Ureter (tissue), 1 donor: ENCODE results near the gene SPON1. TPM values are rescaled to one million over a fixed set of nuclear protein-coding genes. Genes with fewer than 3 reads are reported as not detected.
"Not testable (repeated sequence)": the region's sequence is repeated elsewhere in the genome, so short reads cannot be mapped to it uniquely, and the experiment has no call there.

Experiments
- DNase-seq: peaks from one replicate; pipeline ENCODE4 v3.0.0-alpha.2; 2020; ENCODE audit warnings: low spot score
- total RNA-seq: library from RNA; stranded (reverse); gene quantifications from one replicate; pipeline ENCODE4 v1.2.4, GENCODE V29; 2023
- donor health status: DM: yes; HTN: yes; CAD: no.

Gene SPON1
- total RNA-seq, 1 donor from 2014 or later, result 37.1 TPM

DNA sequence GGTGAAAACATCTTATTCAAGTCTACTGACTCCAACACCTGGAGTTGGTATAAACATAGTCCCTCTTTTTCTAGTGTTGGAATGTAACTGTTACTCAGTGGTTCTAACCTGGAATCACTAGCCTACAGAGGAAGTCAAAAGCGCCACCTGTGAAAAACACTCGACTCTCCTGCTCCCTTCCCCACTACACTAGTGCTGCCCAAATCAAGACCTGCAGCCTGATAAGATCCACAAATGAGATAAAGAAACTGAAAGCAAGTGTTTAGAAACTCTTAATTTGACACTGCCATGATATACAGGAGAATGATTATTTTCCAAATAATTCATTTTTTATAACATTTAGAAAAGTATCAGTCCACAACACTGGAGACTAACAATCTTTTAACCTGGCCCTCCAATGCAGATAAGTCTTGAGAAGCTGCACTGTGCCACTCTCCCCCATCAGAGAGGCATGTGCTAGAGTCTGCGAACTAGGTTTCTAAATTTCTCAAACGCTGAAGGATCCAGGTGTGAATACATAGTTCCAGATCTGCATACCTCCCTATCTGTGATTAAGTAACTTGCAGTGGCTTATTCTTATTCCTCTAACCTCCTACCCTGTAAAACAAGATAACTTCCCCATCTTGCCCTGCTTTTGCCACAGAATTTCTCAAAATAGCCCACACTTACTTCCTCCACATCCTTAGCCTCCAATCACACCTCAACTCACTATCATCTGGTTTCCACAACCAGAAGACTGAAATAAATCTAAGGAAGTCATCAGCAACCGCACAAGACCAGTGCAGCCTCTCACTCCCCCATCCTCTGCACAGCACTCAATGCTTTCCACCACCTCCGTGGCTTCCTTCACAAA, 308.4 kb downstream of the SPON1 start:
- peak; percentile 25 for DNase-seq

DNA sequence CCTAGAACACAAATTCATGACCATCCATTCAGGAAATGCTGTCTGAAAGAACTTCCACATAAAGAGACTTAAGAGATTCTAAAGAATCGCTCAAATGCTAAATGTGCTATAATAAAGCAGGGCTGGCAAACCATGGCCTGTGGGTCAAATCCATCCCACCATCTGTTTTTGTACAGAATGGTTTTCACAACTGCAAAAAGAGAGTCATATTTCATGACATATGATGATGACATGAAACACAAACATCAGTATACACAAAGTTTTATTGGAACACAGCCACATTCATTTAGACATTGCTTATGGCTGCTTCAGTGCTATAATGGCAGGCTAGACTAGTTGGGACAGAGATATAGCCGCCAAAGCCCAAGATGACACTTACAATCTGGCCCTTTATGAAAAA, 311.4 kb downstream of the SPON1 start:
- DNase-seq, result no peak

DNA sequence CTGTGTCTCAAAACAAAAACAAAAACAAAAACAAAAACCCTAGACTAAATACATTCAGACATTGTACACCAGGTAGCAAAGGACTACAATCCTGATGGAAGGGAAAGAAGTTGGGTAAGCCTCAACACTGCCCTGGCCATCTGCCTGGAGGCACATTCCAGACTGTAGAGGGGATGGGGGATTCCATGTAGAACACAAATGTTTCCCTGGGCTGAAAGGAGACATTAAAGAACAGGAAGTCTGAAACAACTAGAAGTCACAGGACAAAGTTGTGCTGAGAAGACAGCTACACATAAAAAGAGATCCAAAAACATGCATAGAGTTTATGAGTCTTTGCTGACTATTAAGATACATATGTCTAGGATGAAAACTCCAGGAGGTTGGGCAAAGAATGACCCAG, 312.6 kb downstream of the SPON1 start:
- DNase-seq, result no peak

DNA sequence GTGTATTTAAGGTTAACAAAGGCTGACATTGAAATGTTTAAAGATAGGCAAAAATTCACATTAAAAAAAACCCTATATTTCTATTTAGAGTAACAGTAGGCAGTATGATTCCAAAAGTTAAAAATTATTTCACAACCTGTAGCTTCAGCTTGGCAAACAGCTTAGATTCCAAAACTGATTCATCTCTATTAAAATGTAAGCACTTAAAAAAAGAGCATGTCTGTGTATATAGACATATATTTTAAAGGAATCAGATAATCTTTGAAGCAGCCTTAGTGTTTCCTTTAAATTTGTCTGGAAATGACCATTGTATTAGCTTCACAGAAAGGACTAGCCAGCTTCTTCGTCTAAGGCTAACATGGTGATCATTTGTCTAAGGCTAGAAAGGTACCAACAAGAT, 316.3 kb downstream of the SPON1 start:
- not testable (repeated sequence) for DNase-seq

DNA sequence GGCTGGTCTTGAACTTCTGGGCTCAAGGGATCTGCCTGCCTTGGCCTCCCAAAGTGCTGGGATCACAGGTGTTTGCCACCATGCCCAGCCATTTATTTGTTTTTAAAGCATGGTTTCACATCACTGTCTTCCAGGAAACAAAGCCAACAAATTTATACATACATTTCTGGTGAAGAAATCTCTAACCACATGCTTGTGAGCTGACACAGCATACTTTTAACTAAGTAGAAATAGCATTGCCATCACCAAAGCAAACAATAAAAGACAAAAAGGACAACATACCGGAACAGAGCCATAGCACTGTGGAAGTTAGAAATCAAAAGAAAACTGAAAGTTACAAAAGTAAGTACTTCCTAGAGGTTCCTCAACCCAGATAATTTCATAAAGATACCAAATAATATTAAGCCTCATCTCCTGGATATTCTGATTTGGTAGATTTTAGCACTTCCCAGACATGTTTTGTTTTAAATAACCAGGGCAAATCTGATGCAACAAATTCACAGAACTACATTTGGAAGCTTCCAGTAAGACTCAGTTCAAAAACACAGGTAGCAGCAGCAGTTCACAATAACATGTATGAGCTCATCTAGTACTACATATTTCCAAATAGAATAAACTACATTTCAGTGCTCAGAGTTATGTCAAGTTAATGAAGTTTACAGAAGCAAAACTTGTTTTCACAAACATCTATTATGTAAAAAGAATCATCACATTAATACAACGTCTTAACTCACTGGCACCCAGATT, 325.8 kb downstream of the SPON1 start:
- no peak for DNase-seq

DNA sequence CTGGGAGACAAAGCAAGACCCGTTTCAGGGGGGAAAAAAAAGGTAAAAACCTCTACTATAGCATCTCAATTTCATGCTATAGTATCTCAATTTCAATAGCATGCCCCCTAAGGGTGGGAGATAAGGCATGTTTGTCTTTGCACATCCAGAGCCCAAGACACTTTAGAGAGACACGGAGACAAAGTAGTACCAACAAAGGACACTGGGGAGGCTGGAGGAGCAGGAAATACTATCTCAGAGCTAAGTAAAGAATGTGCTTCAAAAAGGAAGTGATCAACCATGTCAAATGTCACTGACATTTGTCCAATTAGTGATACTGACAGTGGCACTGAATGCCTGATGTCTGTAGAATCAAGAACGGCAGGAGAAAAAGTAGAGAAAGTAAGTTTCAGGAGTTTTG, 327.9 kb downstream of the SPON1 start:
- no peak for DNase-seq

DNA sequence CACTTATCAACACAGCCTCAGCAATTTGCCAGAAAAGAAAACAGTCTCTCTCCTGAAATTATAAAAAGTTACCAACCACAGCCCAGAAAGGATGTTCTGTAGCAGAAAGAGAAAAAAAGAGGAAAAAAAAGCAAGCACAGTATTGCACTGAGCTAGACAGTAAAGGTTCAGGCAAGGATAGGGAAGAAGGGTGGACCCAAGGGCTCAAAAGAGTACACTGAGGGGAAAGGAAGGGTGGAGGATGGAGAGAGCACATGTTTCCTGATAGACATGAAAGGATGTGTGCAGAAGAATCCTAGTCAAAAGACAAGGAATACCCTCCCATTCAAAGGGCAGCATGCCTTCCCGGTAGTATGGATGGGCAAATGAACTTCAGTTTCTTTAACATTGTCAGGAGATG, 337.4 kb downstream of the SPON1 start:
- no peak for DNase-seq

DNA sequence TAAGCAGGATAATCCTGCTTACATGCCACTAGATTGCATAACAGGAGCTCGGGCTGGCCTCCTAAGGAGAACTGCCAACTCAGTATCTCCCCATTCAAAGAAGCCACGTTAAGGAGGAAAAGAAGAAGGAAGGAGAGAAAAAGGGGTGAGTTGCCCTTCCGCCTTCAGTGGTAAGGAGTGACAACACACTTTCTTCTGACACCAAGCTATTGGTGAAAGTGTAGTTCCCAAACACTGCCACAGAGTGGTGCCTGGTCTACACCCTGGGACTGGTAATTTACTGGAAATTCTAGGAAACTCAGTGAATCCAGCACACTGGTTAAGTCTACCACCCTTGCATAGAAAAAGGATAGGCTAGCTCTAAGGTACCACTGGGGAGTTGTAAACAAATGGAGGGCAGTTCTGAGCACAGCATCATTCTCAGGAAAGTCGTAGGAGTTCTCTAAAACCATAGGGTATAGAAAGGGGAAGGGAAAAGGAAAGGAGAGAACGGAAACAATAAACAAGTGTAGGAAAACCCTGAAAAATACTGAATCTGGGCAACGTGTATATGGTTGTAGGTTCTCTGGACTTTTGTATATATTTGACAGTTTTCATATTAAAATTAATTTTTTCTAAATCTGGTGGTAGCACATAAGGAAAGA, 338.3 kb downstream of the SPON1 start:
- peak; percentile 53 for DNase-seq

DNA sequence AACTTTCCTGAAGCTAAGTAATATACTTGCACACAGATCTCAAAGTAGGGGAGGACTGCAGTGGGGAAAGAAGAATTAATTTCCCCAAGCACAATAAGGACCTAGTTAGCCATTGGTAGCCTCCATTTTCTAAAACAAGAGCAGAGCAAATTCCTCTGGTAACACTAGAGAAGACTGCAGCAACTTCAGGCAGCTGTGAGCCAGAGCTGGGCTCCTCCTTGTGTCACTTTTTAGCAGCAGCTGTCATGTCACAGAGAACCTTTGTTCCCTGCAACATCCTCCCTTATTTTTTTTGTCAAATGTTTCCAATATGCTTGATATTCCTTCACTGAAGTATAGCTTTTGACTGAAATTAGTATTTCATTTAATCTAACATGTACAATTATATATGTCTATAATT, 342.1 kb downstream of the SPON1 start:
- DNase-seq, result no peak

DNA sequence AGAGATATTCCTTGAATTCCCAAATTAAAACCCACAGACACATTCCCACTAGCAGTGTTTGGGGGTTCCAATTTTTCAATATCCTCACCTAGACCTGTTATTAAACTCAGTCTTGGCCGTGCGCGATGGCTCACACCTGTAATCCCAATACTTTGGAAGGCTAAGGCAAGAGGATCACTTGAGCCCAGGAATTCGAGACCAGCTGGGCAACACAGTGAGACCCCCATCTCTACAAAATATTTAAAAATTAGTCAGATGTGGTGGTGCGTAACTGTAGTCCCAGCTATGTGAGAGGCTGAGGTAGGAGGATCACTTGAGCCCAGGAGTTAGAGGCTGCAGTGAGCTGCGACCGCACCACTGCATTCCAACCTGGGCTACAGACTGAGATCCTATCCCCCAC, 343.1 kb downstream of the SPON1 start:
- no peak for DNase-seq

DNA sequence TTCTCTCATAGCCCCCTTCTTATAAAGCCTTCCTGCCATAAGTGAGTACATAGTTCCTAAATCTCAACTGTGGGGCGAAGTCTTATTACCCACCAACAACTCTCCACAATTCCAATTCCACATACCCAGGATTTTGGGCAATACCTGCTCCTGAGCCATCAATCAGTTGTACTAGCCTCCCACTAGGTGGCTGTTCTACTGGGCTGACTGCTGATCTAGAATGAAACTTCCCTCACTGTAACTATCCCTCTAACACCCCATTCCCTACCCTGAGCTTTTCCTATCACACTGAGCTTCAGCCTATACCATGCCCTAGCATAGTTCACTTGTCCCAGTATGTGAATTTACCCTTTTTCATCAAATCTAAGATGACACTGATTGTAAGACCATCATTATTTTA, 344.0 kb downstream of the SPON1 start:
- no peak for DNase-seq

DNA sequence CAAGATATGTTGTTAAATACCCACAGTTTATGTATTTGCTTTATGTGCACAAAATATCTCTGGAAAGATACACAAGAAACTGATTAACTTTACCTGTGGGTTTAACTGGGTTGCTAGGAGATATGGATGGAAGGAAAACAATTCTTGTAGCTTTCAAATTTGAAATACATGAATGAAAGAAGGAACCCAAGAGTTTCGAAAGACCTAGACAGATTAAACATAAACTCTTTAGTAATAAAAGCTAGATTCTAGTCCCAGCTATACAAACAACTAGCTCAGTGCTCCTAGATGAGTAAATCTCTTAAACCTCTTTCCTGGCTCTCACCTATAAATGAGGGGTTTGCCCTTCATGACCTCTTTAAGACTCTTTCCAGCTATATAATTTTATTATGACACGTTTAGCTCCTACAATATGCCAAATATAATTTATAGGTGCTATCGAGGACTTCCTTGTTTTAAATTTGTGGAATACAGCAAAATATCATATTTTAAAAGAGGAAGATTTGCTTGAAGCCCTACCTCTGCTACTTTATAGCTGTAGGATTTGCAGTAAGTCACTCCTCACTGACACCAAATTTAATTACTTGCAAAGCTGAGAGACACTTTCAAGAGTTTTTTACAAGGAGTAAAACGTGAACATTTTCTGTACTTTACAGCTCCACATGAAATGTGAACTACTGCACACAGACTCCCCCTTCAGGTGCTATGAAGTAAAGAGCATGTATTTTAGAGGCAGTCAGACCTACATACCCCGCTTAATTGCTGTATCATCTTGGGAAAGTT, 345.8 kb downstream of the SPON1 start:
- DNase-seq, result no peak

DNA sequence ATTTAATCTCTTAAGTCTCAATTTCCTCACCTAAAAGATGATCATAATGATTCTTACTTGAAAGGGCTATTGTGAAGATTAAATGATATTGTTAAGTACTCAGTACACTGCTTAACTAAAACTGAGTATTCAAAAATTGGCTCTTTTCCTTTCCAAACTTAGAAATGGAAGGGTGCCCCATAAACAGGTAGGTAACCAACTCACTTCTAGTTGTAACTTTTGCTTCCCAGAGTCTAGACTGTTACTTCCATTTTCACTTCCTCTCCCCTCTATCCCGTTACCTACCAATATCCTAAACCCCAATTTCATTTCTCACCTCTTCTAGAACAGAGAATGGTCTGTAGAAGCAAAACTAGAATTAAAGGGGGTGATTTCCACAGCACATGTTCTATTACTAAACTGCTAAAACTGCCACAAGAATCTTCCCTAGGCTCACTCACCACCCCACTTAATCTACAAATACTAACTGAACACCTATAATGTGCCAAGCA, 346.4 kb downstream of the SPON1 start:
- no peak for DNase-seq

DNA sequence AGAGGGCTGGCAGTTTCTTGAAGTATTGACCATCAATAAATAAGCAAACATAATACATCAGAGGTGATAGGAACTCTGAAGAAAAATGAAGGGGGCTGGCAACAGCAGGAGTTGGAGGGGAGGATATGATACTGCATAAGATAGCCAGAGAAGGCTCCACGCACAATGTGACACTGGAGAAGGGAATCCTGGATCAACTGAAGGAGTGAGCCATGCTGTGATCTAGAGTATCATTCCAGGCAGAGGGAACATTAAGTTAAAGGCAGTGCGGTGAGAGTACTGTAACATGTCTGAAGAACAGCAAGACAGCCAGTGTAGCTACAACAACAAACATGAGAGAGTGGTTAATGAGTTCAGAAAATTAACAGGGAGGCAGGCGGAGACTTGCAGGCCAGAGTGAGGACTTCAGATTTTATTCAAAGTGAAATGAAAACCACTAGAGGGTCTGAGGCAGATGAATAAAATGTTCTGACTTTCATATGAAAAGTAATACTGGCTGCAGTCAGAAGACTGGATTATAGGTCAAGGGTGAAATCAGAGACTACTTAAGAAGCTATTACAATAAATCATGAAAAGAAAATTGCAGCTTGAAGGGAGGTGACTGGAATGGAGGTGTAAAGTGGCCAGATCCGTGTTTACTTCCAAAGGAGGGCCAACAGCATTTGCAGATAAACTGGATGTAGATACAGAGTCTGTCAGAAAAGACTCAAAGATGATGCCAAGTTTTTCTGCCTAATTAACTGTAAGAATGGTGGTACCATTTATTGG, 347.1 kb downstream of the SPON1 start:
- DNase-seq, result no peak

DNA sequence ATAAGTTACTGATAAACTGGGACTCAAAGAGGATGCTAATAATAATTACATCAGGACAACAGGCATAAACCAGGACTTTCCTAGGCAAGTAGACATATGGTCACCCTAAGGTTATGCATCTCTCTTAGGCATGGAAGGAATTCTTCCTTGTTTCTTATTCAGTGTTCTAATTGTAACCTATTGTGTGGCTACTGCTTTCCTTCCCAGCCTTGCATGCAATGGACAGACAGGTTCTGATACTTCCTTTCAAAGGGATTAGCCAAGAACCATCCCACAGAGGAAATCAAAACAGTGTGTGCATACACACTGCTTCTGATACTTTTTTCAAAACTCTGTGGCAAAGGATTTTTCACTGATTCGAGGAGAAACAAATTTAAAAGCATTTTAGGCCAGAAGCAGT, 348.2 kb downstream of the SPON1 start:
- DNase-seq, result no peak

DNA sequence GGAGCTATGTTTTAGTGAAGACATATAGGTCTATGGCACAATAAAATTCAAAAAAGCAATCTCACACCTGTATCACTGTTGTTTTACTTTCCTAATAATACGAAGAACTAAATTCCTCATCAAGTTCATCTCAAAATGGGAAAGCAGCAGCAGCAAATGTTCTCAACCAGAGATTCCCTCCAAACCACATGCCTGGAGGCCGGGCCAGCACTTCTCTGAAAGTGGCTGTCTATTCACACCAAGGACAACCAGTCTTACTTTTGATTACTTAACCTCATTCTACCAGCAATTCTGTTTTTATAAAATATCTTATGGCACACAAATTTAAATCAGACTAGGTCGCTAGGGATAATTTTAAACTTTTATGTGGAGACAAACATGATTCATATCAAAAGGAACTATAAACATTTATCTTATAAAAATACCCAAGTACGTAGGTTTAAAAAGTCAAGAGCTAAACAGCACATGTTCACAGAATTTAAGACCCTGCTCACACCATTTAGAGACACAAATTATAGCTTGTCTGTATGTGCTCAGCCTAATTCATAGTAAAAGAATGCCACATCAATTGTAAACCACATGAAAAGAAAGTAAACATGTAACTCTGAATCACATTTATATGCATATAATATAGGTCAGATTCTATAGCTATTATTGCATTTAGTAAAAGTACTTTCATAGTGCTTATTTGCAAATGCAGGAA, 350.4 kb downstream of the SPON1 start:
- no peak for DNase-seq

DNA sequence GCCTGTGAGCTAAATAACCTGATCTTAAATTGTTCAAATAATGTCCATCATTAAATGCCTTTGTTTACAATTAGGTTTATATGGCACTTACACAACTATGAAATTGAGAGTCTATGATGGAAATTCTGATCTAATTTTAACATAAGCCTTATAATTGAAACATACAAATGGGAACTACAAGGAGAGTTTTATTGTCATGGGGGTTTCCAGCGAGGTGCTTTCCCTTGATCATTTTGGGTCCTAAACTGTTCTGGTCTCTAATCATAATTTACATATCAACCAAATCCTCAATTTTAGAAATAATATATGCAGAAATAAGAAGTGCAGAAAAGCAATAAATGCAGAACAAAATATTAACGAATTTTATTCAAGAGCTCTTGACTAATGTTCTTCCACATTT, 351.6 kb downstream of the SPON1 start:
- no peak for DNase-seq

DNA sequence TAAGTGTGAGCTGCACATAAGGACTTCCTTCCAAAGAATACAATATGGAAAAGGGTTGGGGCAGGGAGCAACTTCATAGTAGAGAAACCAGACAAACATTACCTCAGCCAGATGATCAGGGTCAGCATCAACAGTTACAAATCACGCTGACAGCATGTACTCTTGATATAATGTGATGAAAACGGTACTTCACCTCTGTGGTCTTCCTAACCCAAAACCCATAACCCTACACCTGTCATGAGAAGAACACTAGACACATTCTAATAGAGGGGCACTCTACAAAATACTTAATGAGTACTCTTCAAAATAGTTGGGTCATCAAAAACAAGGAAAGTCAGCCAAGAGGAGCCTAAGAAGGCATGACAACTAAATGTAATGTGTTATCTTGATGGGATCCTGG, 352.6 kb downstream of the SPON1 start:
- no peak for DNase-seq
